Esophagus squamous epithelium (tissue), 4 donors: ENCODE results near the gene RBL1.

Source experiments
- POLR2A ChIP-seq, 4 donors: fragments of 450-650 bp; IDR thresholded peaks; one replicate each; pipeline ENCODE4 v1.6.1; 2017; ENCODE audit warnings: antibody characterized with exemption in 4 of 4, mild to moderate bottlenecking in 4 of 4, moderate library complexity in 3 of 4
- TF ChIP-seq, protein P1 (sequence below), 6 experiments: fragments of 450-650 bp in 4 of 6; fragments of 200-600 bp in 2 of 6; sonication (generic) in 2 of 6; IDR thresholded peaks; one replicate each; pipeline ENCODE4 v1.5.1; 2016 to 2019; ENCODE audit warnings: antibody characterized with exemption in 6 of 6, mild to moderate bottlenecking in 4 of 6, moderate library complexity in 4 of 6

DNA sequence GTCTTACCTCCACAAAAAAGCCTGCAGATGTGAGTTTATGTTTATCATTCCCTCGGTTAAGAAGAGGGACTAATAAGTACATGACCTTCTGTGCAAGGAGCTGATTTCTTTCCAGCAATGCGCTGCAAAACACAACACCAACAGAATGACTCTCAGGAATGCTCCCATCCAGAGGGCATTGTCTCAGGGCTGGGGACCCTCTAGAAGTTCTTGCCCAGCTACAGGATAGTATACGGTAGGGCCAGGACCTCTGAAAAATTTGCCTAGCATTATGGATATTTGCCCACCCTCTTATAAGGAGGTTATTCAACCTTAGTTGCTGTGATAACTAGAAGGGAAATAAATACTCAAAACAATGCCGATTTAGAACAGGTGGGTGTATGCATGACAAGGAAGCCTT, 24.7 kb upstream of the RBL1 start:
- TF ChIP-seq, protein P1, sequence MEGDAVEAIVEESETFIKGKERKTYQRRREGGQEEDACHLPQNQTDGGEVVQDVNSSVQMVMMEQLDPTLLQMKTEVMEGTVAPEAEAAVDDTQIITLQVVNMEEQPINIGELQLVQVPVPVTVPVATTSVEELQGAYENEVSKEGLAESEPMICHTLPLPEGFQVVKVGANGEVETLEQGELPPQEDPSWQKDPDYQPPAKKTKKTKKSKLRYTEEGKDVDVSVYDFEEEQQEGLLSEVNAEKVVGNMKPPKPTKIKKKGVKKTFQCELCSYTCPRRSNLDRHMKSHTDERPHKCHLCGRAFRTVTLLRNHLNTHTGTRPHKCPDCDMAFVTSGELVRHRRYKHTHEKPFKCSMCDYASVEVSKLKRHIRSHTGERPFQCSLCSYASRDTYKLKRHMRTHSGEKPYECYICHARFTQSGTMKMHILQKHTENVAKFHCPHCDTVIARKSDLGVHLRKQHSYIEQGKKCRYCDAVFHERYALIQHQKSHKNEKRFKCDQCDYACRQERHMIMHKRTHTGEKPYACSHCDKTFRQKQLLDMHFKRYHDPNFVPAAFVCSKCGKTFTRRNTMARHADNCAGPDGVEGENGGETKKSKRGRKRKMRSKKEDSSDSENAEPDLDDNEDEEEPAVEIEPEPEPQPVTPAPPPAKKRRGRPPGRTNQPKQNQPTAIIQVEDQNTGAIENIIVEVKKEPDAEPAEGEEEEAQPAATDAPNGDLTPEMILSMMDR (IDR thresholded peaks at IDR 0.05): no peak
- no peak for TF ChIP-seq POLR2A (IDR thresholded peaks at IDR 0.05)
